ENCODE results near the gene ZBTB20.
"Not testable (repeated sequence)": the region's sequence is repeated elsewhere in the genome, so short reads cannot be mapped to it uniquely, and the experiment has no call there.

Gene ZBTB20

DNA sequence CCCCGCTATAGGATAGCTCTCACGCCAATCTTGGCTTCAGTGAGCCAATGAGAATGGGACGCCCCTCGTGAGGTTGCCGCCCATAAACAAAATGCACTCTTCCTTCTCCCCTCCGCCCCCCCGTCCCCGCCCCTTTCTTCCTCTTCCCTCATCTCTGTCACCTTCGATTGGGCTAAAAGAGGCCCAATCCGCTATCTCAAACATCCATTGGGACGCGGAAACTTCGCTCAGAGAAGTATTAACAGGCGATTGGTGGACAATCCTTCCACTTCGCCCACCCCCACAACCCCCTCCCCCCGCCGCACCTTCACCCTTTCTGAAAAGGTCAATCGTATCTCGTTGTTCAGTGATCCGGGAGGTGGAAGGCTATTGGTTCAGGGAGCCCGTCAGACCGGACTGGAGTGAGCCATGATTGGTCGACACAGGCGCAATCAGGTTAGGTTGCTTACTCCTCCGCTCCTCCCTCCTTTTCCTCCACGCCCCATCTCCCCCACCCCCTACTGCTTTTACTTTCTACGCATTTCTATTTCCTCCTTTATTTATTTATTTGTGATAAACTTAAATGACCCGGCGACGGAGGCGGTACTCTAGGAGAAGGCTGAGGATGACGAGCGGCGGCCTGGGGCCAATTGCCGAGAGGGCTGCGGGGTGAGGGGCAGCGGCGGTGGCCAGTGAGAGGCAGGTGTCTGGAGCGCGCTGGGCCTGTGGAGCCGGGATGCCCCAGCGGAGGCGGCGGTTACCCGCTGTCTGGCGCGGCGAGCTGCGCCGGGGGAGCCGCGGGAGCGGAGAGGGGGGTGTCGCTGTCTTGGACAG lies 447 bp upstream of the ZBTB20 start:
- DNase-seq, result peak; percentile 99

- peak; percentile 63 for DNase-seq
Measured at GRCh38 chr3:115146032-115146417, 1.1 kb downstream of the ZBTB20 start.

GRCh38 chr3:115141033-115141757 lies 5.9 kb downstream of the ZBTB20 start:
- no peak for DNase-seq

GRCh38 chr3:115139072-115139471 lies 8.0 kb downstream of the ZBTB20 start:
- DNase-seq, result no peak

- no peak for DNase-seq
Measured at GRCh38 chr3:115134648-115135347, 12.3 kb downstream of the ZBTB20 start.

GRCh38 chr3:115127208-115127607 lies 19.9 kb downstream of the ZBTB20 start:
- no peak for DNase-seq

DNA sequence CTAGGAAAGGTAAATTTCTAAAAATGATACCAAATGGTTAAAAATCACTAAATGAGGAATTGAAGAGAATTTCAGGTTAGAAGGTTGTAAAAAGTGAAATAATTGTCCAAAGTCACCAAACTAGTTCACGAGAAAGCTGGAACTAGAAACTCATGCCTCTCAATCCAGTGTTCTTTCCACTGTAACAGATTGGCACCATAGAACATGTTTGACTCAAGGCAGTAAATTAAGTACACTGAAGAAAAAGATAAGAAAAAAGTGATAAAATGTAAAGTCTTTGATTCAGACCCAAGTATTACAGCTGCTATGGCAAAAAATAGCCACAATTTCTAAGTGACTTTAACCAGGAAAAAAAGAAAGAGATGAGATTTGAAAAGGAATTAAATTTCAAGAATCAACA lies 26.5 kb downstream of the ZBTB20 start:
- no peak for DNase-seq

GRCh38 chr3:115113367-115113766 lies 33.7 kb downstream of the ZBTB20 start:
- peak; percentile 49 for DNase-seq

GRCh38 chr3:115111632-115112031 lies 35.5 kb downstream of the ZBTB20 start:
- DNase-seq, result no peak

DNA sequence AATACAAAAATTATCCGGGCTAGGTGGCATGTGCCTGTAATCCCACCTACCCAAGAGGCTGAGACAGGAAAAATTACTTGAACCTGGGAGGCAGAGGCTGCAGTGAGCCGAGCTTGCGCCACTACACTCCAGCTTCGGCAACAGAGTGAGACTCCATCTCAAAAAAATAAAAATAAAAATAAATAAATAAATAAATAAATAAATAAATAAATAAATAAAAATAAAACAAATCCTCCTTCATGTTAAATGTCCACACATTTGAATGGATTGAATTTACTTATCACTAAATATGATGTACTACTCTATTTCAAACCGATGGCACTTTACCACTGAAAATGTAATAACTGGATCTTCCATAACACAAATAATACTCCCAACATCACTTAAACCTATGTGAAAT lies 36.3 kb downstream of the ZBTB20 start:
- DNase-seq, result no peak

GRCh38 chr3:115110066-115110465 lies 37.0 kb downstream of the ZBTB20 start:
- DNase-seq, result not testable (repeated sequence)

DNA sequence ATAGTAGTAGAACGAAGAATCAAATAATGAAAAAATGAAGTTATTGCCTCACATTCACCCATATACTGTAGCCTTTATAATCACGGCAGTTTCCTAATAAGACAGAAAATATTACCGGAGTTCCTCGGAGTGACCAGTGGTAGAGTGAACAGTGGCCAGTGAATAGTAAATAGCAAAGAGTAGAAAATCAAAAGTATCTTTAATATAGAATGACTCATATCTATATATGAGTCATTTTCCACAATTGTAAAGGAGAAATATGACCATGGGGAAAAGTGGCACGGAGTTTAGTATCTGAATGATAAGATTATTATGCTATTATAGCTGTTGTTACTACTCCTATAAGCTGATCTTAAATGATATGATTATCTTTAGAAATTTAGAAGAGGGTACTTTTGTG lies 38.5 kb downstream of the ZBTB20 start:
- DNase-seq, result no peak

- DNase-seq, result no peak
Measured at GRCh38 chr3:115102046-115102445, 45.0 kb downstream of the ZBTB20 start.

- DNase-seq, result no peak
Measured at GRCh38 chr3:115100806-115101205, 46.3 kb downstream of the ZBTB20 start.

DNA sequence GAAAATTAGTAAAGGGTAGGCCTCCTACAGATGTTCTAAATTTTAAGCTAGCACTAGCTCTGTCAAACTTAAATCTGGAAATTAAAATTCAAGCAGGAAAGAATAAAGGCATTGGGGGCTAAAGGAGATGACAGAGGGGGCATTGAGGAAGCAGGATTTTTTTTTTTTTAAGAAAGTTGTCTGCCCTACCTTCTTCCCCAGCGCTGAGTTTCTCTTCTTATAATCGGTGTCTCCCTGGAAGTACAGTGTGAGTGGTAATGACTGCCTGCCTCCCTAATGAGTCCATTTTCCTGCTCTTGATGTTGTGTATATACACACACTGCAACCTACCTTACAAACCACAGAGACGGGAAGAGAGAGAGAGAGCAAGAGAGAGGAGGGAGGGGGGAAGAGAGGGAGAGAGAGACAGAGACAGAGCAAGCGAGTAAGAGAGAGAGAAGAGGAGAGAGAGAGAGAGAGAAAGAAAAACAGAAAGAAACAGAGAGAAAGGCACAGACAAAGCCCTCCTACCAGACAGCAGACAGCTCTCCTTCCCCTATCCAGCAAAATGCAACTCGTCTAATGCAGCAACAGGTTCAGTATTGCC lies 47.0 kb downstream of the ZBTB20 start:
- DNase-seq, result peak; percentile 52

GRCh38 chr3:115099134-115099985 lies 47.7 kb downstream of the ZBTB20 start:
- DNase-seq, result no peak

GRCh38 chr3:115098354-115099073 lies 48.6 kb downstream of the ZBTB20 start:
- no peak for DNase-seq

GRCh38 chr3:115095236-115095635 lies 51.9 kb downstream of the ZBTB20 start:
- DNase-seq, result no peak

GRCh38 chr3:115092220-115092791 lies 54.8 kb downstream of the ZBTB20 start:
- peak; percentile 73 for DNase-seq

DNA sequence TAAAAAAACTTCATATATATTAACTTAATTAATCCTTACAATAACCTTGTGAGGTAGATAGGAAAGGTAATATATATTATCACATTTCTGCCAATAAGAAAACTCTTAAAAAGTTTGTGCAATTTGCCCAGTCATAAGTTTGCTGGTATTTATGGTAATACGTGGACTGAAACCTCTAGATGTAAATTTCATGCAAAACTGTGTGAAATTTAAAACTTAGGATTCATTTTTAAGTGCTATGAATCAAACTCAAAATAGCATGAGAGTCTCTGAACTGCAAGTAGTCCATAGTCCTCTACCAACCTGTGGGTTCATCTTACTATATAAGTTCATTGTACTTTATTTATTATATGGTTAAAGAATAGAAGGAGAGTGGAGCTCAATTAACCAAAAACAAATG lies 56.4 kb downstream of the ZBTB20 start:
- DNase-seq, result no peak

DNA sequence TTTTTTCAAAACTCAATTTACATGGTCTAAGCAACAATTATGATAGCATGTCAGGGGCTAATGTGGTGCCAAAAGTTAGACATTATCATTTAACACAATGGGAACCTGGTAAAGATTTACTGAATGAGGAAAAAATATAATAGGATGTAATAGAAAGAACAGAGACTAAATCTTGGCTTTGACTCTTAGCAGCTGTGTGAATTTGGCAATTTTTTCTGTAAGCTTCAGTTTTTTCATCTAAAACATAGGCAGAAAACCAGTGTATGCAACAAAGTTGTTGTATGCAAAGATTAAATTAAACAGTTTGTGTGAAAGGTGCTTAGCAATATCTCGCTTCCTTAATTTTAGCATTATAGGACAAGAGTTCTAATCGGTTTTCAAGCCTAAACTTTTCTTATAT lies 57.6 kb downstream of the ZBTB20 start:
- DNase-seq, result no peak
